ENCODE data around the gene COG7.

The COG7 gene

GRCh38 chr16:23362460-23363317 is 90.3 kb downstream of the COG7 start:
- no peak overlapping the region for H3K4me3 ChIP-seq (IDR thresholded peaks at IDR 0.05; ENCODE audit: insufficient read depth, low read depth, low read length)
- peaks cover 95% of the 10 kb centered on the region for H3K4me1 ChIP-seq (ENCODE audit: low read depth, poor library complexity, severe bottlenecking)
- no peak overlapping the region for H3K9ac ChIP-seq
- no peak overlapping the region; the same call in 1 of the 2 replicates for H3K27ac ChIP-seq
- no peaks in the 10 kb centered on the region for H3K36me3 ChIP-seq (ENCODE audit: insufficient read depth)
- H4K20me1 ChIP-seq (ENCODE audit: insufficient read depth): no peaks in the 10 kb centered on the region
- TF ChIP-seq CTCF (conservative IDR thresholded peaks at IDR 0.05; ENCODE audit: low read depth, low read length): no peak
- H3K27me3 ChIP-seq (ENCODE audit: insufficient read depth, low read depth): no peaks in the 10 kb centered on the region
- no peak overlapping the region; the same call in 1 of the 2 replicates for H3K4me2 ChIP-seq
- H3K79me2 ChIP-seq (ENCODE audit: insufficient read depth, low read depth): no peaks in the 10 kb centered on the region
- H2AFZ ChIP-seq (ENCODE audit: low read depth): no peak overlapping the region

GRCh38 chr16:23359092-23359760 is 93.8 kb downstream of the COG7 start:
- H3K27ac ChIP-seq: no peak overlapping the region
- H3K27me3 ChIP-seq (ENCODE audit: insufficient read depth, low read depth): no peaks in the 10 kb centered on the region
- peaks cover 71% of the 10 kb centered on the region for H3K4me1 ChIP-seq (ENCODE audit: low read depth, poor library complexity, severe bottlenecking)
- no peak overlapping the region for H3K9ac ChIP-seq
- H3K4me2 ChIP-seq: no peak overlapping the region
- H4K20me1 ChIP-seq (ENCODE audit: insufficient read depth): no peaks in the 10 kb centered on the region
- no peak for TF ChIP-seq CTCF (conservative IDR thresholded peaks at IDR 0.05; ENCODE audit: low read depth, low read length)
- H3K36me3 ChIP-seq (ENCODE audit: insufficient read depth): no peaks in the 10 kb centered on the region
- no peak overlapping the region for H2AFZ ChIP-seq (ENCODE audit: low read depth)
- H3K4me3 ChIP-seq (IDR thresholded peaks at IDR 0.05; ENCODE audit: insufficient read depth, low read depth, low read length): no peak overlapping the region
- no peaks in the 10 kb centered on the region for H3K79me2 ChIP-seq (ENCODE audit: insufficient read depth, low read depth)

GRCh38 chr16:23357761-23358290 is 95.2 kb downstream of the COG7 start:
- Histone ChIP-seq H3K4me2 (no peak overlapping the region), H3K4me3 (IDR thresholded peaks at IDR 0.05; ENCODE audit: insufficient read depth, low read depth, low read length) (no peak overlapping the region), H3K27me3 (ENCODE audit: insufficient read depth, low read depth) (no peaks in the 10 kb centered on the region), H2AFZ (ENCODE audit: low read depth) (no peak overlapping the region), H3K9ac (no peak overlapping the region), H3K79me2 (ENCODE audit: insufficient read depth, low read depth) (no peaks in the 10 kb centered on the region), H3K4me1 (ENCODE audit: low read depth, poor library complexity, severe bottlenecking) (peaks cover 69% of the 10 kb centered on the region), H3K36me3 (ENCODE audit: insufficient read depth) (no peaks in the 10 kb centered on the region), H3K27ac (no peak overlapping the region), H4K20me1 (ENCODE audit: insufficient read depth) (no peaks in the 10 kb centered on the region)
- TF ChIP-seq CTCF (conservative IDR thresholded peaks at IDR 0.05; ENCODE audit: low read depth, low read length): no peak

- no peaks in the 10 kb centered on the region for H4K20me1 ChIP-seq (ENCODE audit: insufficient read depth)
- H3K27me3 ChIP-seq (ENCODE audit: insufficient read depth, low read depth): no peaks in the 10 kb centered on the region
- no peaks in the 10 kb centered on the region for H3K36me3 ChIP-seq (ENCODE audit: insufficient read depth)
- H3K9ac ChIP-seq: no peak overlapping the region
- no peak overlapping the region for H3K27ac ChIP-seq
- no peak overlapping the region for H2AFZ ChIP-seq (ENCODE audit: low read depth)
- no peak for TF ChIP-seq CTCF (conservative IDR thresholded peaks at IDR 0.05; ENCODE audit: low read depth, low read length)
- H3K4me3 ChIP-seq (IDR thresholded peaks at IDR 0.05; ENCODE audit: insufficient read depth, low read depth, low read length): no peak overlapping the region
- H3K4me1 ChIP-seq (ENCODE audit: low read depth, poor library complexity, severe bottlenecking): peaks cover 67% of the 10 kb centered on the region
- no peaks in the 10 kb centered on the region for H3K79me2 ChIP-seq (ENCODE audit: insufficient read depth, low read depth)
- H3K4me2 ChIP-seq: no peak overlapping the region
Measured at GRCh38 chr16:23356941-23357340, 96.0 kb downstream of the COG7 start.
